SK-N-SH treated with all-trans-retinoic acid at 6 μM for 48 hours (cell line): ENCODE results near the gene TMEM40.

ENCODE experiments used
- ATAC-seq: fragments of 200-7000 bp; cut with Tn5 transposase; 3 replicates; pipeline ENCODE4 v1.9.1; 2020; ENCODE audit warnings: mild to moderate bottlenecking, moderate library complexity
- BACH2 ChIP-seq: fragments of 250-450 bp; sonication (Bioruptor Pico); IDR thresholded peaks from 2 replicates; pipeline ENCODE4 v1.9.0; 2021; ENCODE audit warnings: mild to moderate bottlenecking, borderline replicate concordance
- CREB5 ChIP-seq: fragments of 250-450 bp; sonication (Bioruptor Pico); IDR thresholded peaks from 2 replicates; pipeline ENCODE4 v1.5.1; 2020; ENCODE audit warnings: low read depth, mild to moderate bottlenecking, moderate library complexity
- CSDC2 ChIP-seq: fragments of 250-450 bp; sonication (Bioruptor Pico); IDR thresholded peaks from 2 replicates; pipeline ENCODE4 v1.5.0; 2020; ENCODE audit warnings: mild to moderate bottlenecking, moderate library complexity
- CSRNP3 ChIP-seq: fragments of 250-450 bp; sonication (Bioruptor Pico); IDR thresholded peaks from 2 replicates; pipeline ENCODE4 v1.5.1; 2021; ENCODE audit warnings: mild to moderate bottlenecking, moderate library complexity
- ESRRG ChIP-seq: fragments of 250-450 bp; sonication (Bioruptor Pico); IDR thresholded peaks from 2 replicates; pipeline ENCODE4 v1.6.1; 2021; ENCODE audit warnings: mild to moderate bottlenecking
- GLIS3 ChIP-seq: fragments of 250-450 bp; sonication (Bioruptor Pico); IDR thresholded peaks from 2 replicates; pipeline ENCODE4 v1.5.0; 2020; ENCODE audit warnings: mild to moderate bottlenecking, moderate library complexity
- ISL1 ChIP-seq: fragments of 250-450 bp; sonication (Bioruptor Pico); IDR thresholded peaks from 2 replicates; pipeline ENCODE4 v2.1.2; 2022; ENCODE audit warnings: mild to moderate bottlenecking, moderate library complexity
- OSR1 ChIP-seq: fragments of 250-450 bp; sonication (Bioruptor Pico); IDR thresholded peaks from 2 replicates; pipeline ENCODE4 v1.8.0; 2022; ENCODE audit warnings: moderate library complexity, mild to moderate bottlenecking, inconsistent platforms
- PATZ1 ChIP-seq: fragments of 250-450 bp; sonication (Bioruptor Pico); IDR thresholded peaks from 2 replicates; pipeline ENCODE4 v1.8.0; 2020; ENCODE audit warnings: mild to moderate bottlenecking, moderate library complexity, borderline replicate concordance
- POU6F1 ChIP-seq: fragments of 250-450 bp; sonication (Bioruptor Pico); IDR thresholded peaks from 2 replicates; pipeline ENCODE4 v1.8.0; 2021; ENCODE audit warnings: low read depth, mild to moderate bottlenecking, moderate library complexity, borderline replicate concordance
- PPARA ChIP-seq: fragments of 250-450 bp; sonication (Bioruptor Pico); IDR thresholded peaks from 2 replicates; pipeline ENCODE4 v1.5.0; 2020; ENCODE audit warnings: mild to moderate bottlenecking, borderline replicate concordance
- RARB ChIP-seq: fragments of 250-450 bp; sonication (Bioruptor Pico); IDR thresholded peaks from 2 replicates; pipeline ENCODE4 v1.8.0; 2021; ENCODE audit warnings: mild to moderate bottlenecking, moderate library complexity
- TCF4 ChIP-seq: fragments of 250-450 bp; sonication (Bioruptor Pico); IDR thresholded peaks from 2 replicates; pipeline ENCODE4 v1.8.0; 2021; ENCODE audit warnings: mild to moderate bottlenecking, moderate library complexity, borderline replicate concordance
- TOX ChIP-seq: fragments of 250-450 bp; sonication (Bioruptor Pico); IDR thresholded peaks from 2 replicates; pipeline ENCODE4 v1.8.0; 2021; ENCODE audit warnings: mild to moderate bottlenecking, moderate library complexity, borderline replicate concordance
- TSHZ2 ChIP-seq: fragments of 250-450 bp; sonication (Bioruptor Pico); IDR thresholded peaks from 2 replicates; pipeline ENCODE4 v1.5.0; 2020; ENCODE audit warnings: mild to moderate bottlenecking, moderate library complexity
- ZC3H10 ChIP-seq: fragments of 250-450 bp; sonication (Bioruptor Pico); IDR thresholded peaks from 2 replicates; pipeline ENCODE4 v1.5.1; 2021; ENCODE audit warnings: mild to moderate bottlenecking, moderate library complexity
- ZFP3 ChIP-seq: fragments of 250-450 bp; sonication (Bioruptor Pico); IDR thresholded peaks from 2 replicates; pipeline ENCODE4 v1.5.0; 2020; ENCODE audit warnings: mild to moderate bottlenecking, moderate library complexity
- ZFP30 ChIP-seq: fragments of 450-650 bp; formaldehyde crosslinking; IDR thresholded peaks from 2 replicates; pipeline ENCODE4 v1.5.0; 2022; ENCODE audit warnings: mild to moderate bottlenecking, moderate library complexity
- ZNF565 ChIP-seq: fragments of 450-650 bp; formaldehyde crosslinking; conservative IDR thresholded peaks from 2 replicates; pipeline ENCODE4 v1.5.0; 2020; ENCODE audit warnings: low read depth, mild to moderate bottlenecking, moderate library complexity
- ZNF70 ChIP-seq: fragments of 450-650 bp; formaldehyde crosslinking; IDR thresholded peaks from 2 replicates; pipeline ENCODE4 v1.5.0; 2020; ENCODE audit warnings: mild to moderate bottlenecking, moderate library complexity
- ZNF8 ChIP-seq: fragments of 450-650 bp; formaldehyde crosslinking; IDR thresholded peaks from 2 replicates; pipeline ENCODE4 v1.5.0; 2020; ENCODE audit warnings: mild to moderate bottlenecking, moderate library complexity

Gene TMEM40

GRCh38 chr3:12716605-12717151 is 42.4 kb downstream of the TMEM40 start:
- peak; percentile 21; the same call in 1 of the 3 replicates for ATAC-seq
- TF ChIP-seq CSRNP3 (CRISPR knock-in tag) (no peak), ZNF565 (CRISPR knock-in tag) (no peak), ZFP3 (no peak), PPARA (CRISPR knock-in tag) (no peak), ESRRG (CRISPR knock-in tag) (no peak), CSDC2 (no peak), CREB5 (CRISPR knock-in tag) (no peak), POU6F1 (CRISPR knock-in tag) (no peak), TSHZ2 (CRISPR knock-in tag) (no peak), ZNF8 (CRISPR knock-in tag) (no peak), BACH2 (CRISPR knock-in tag) (no peak), RARB (CRISPR knock-in tag) (no peak), PATZ1 (CRISPR knock-in tag) (no peak), TCF4 (CRISPR knock-in tag) (no peak), ISL1 (CRISPR knock-in tag) (no peak), GLIS3 (no peak), ZFP30 (CRISPR knock-in tag) (no peak), OSR1 (CRISPR knock-in tag) (no peak)

GRCh38 chr3:12714278-12714677 is 44.8 kb downstream of the TMEM40 start:
- TF ChIP-seq PPARA (CRISPR knock-in tag) = no peak
- no peak for TF ChIP-seq CSRNP3 (CRISPR knock-in tag)
- no peak for TF ChIP-seq ZNF70
- no peak for TF ChIP-seq TCF4 (CRISPR knock-in tag)
- TF ChIP-seq RARB (CRISPR knock-in tag) = no peak
- no peak for ATAC-seq

GRCh38 chr3:12710062-12710461 is 49.0 kb downstream of the TMEM40 start:
- no peak for ATAC-seq
- TF ChIP-seq RARB (CRISPR knock-in tag) (no peak), ZFP3 (no peak), CSDC2 (no peak), TCF4 (CRISPR knock-in tag) (no peak), GLIS3 (no peak), ZC3H10 (CRISPR knock-in tag) (no peak), PATZ1 (CRISPR knock-in tag) (no peak), TSHZ2 (CRISPR knock-in tag) (no peak), TOX (CRISPR knock-in tag) (no peak)
